HepG2 (cell line): Measurements from ENCODE around the gene MYO18A. TPM values are rescaled to one million over a fixed set of nuclear protein-coding genes. Genes with fewer than 3 reads are reported as not detected.

ENCODE experiments used
- ATF4 ChIP-seq, 2 experiments: fragments of 450-650 bp in 1 of 2; sonication (generic) in 1 of 2; formaldehyde crosslinking; IDR thresholded peaks; 2 replicates each; pipeline versions ENCODE4 v1.5.0 to v1.8.0; 2020 to 2022; ENCODE audit warnings: mild to moderate bottlenecking in 1 of 2, missing genetic modification reagents in 1 of 2
- E2F1 ChIP-seq: sonication (generic); formaldehyde crosslinking; IDR thresholded peaks from 2 replicates; pipeline ENCODE4 v1.5.0; 2020; ENCODE audit warnings: missing genetic modification reagents
- EED ChIP-seq: sonication (generic); formaldehyde crosslinking; IDR thresholded peaks from 2 replicates; pipeline ENCODE4 v1.5.0; 2020; ENCODE audit warnings: mild to moderate bottlenecking, missing genetic modification reagents
- ELK4 ChIP-seq: sonication (generic); formaldehyde crosslinking; IDR thresholded peaks from 2 replicates; pipeline ENCODE4 v1.9.0; 2021; ENCODE audit warnings: missing genetic modification reagents, borderline replicate concordance
- HDAC1 ChIP-seq: sonication (generic); formaldehyde crosslinking; IDR thresholded peaks from 2 replicates; pipeline ENCODE4 v1.5.1; 2020; ENCODE audit warnings: mild to moderate bottlenecking, missing genetic modification reagents
- HNF4G ChIP-seq, 2 experiments: sonication (generic) in 1 of 2; formaldehyde crosslinking in 1 of 2; IDR thresholded peaks; 2 replicates each; pipeline versions ENCODE4 v1.4.0 to v1.6.1; 2011 to 2020; ENCODE audit warnings: borderline replicate concordance in 2 of 2, low read depth in 2 of 2, mild to moderate bottlenecking in 2 of 2, low read length in 1 of 2, missing genetic modification reagents in 1 of 2, moderate library complexity in 1 of 2
- KDM2A ChIP-seq: sonication (generic); formaldehyde crosslinking; IDR thresholded peaks from 2 replicates; pipeline ENCODE4 v1.4.0; 2020; ENCODE audit warnings: low read depth, missing genetic modification reagents, borderline replicate concordance
- SPEN ChIP-seq: sonication (generic); formaldehyde crosslinking; IDR thresholded peaks from 2 replicates; pipeline ENCODE4 v1.5.1; 2020; ENCODE audit warnings: low read depth, mild to moderate bottlenecking, missing genetic modification reagents
- TFDP1 ChIP-seq: IDR thresholded peaks from 2 replicates; pipeline ENCODE4 v1.6.1; 2016; ENCODE audit warnings: missing compliant biosample characterization, missing genetic modification reagents, borderline replicate concordance
- THYN1 ChIP-seq: sonication (generic); formaldehyde crosslinking; IDR thresholded peaks from 2 replicates; pipeline ENCODE4 v1.8.1; 2023; ENCODE audit warnings: low read depth, mild to moderate bottlenecking, moderate library complexity, missing genetic modification reagents, borderline replicate concordance
- ZFX ChIP-seq: sonication (generic); formaldehyde crosslinking; IDR thresholded peaks from 2 replicates; pipeline ENCODE4 v1.4.0; 2020; ENCODE audit warnings: mild to moderate bottlenecking, low read depth, missing genetic modification reagents, moderate library complexity
- ZHX1 ChIP-seq: sonication (generic); formaldehyde crosslinking; IDR thresholded peaks from 2 replicates; pipeline ENCODE4 v1.8.1; 2022; ENCODE audit warnings: low read depth, mild to moderate bottlenecking, missing genetic modification reagents
- ZNF432 ChIP-seq: sonication (generic); formaldehyde crosslinking; IDR thresholded peaks from 2 replicates; pipeline ENCODE4 v1.5.0; 2020; ENCODE audit warnings: missing genetic modification reagents, mild to moderate bottlenecking, borderline replicate concordance
- ZNF7 ChIP-seq: IDR thresholded peaks from 2 replicates; pipeline ENCODE4 v1.6.1; 2016; ENCODE audit warnings: missing biosample characterization, missing genetic modification reagents
- ZNF761 ChIP-seq: sonication (generic); formaldehyde crosslinking; conservative IDR thresholded peaks from 2 replicates; pipeline ENCODE4 v1.4.0; 2020; ENCODE audit warnings: mild to moderate bottlenecking, missing genetic modification reagents
- ZNF850 ChIP-seq: sonication (generic); formaldehyde crosslinking; conservative IDR thresholded peaks from 2 replicates; pipeline ENCODE4 v1.9.0; 2021; ENCODE audit warnings: mild to moderate bottlenecking, missing genetic modification reagents
- polyA plus RNA-seq, 8 experiments: library from polyadenylated mRNA; depleted of rRNA in 3 of 8; stranded (reverse) in 7 of 8; unstranded in 1 of 8; fragments of >200 nt; fragmentation: Illumina TruSeq in 4 of 8; extraction: Trizol in 4 of 8; gene quantifications; 2 replicates each; pipeline versions ENCODE4 v1.2.1 to v1.2.3, GENCODE V29; 2011 to 2016; ENCODE audit warnings: low read depth in 4 of 8, missing spikeins in 1 of 8, mixed read lengths in 1 of 8; ENCODE audit not compliant: insufficient read depth in 1 of 8
- total RNA-seq, 5 experiments: library from RNA; depleted of rRNA; stranded (reverse); fragments of >200 nt; fragmentation: Illumina TruSeq; extraction: Trizol; gene quantifications; 2 replicates each; pipeline ENCODE4 v1.2.3, GENCODE V29; 2016; ENCODE audit warnings: low read depth in 1 of 5

MYO18A gene
- total and polyA plus RNA-seq, 2 of the 13 experiments (the other 11 are each of a cell fraction or from before 2014, with no cell fraction given): 16.8 to 24.8 TPM

- no peak for TF ChIP-seq TFDP1 (CRISPR knock-in tag)
- no peak for TF ChIP-seq E2F1 (CRISPR knock-in tag)
- TF ChIP-seq ATF4 (CRISPR knock-in tag; IDR thresholded peaks at IDR 0.05): no peak
- TF ChIP-seq ZHX1 (CRISPR knock-in tag): no peak
- TF ChIP-seq SPEN (CRISPR knock-in tag): no peak
- TF ChIP-seq ZNF432 (CRISPR knock-in tag): no peak
- TF ChIP-seq ZFX: 0 out of 2 replicates have a peak, but pooled peaks have one; percentile 16
- no peak for TF ChIP-seq HDAC1 (CRISPR knock-in tag)
- TF ChIP-seq ZNF850 (CRISPR knock-in tag): no peak
- no peak for TF ChIP-seq ZNF761 (CRISPR knock-in tag)
- TF ChIP-seq ELK4 (CRISPR knock-in tag): no peak
- TF ChIP-seq HNF4G (IDR thresholded peaks at IDR 0.05; ENCODE audit: borderline replicate concordance, low read depth, low read length): no peak
- no peak for TF ChIP-seq HNF4G (CRISPR knock-in tag; IDR thresholded peaks at IDR 0.05; ENCODE audit: borderline replicate concordance, low read depth)
- no peak for TF ChIP-seq ZNF7
- TF ChIP-seq KDM2A: 0 out of 2 replicates have a peak, but pooled peaks have one; percentile 38
- TF ChIP-seq THYN1 (CRISPR knock-in tag): no peak
- TF ChIP-seq EED (CRISPR knock-in tag): no peak
Observed at GRCh38 chr17:29219378-29220047, 39.3 kb upstream of the MYO18A start (continued).
